AG04449 (cell line): ENCODE measurements around the gene PARD6G.
"Not testable (repeated sequence)": the region's sequence is repeated elsewhere in the genome, so short reads cannot be mapped to it uniquely, and the experiment has no call there.

Experiments used
- CTCF ChIA-PET: fragments of 350-600 bp; formaldehyde crosslinking; extraction: SDS; loops from one replicate; lab custom pipeline; 2021; ENCODE audit warnings: antibody characterized with exemption; lab: Yijun Ruan, JAX
- POLR2A ChIA-PET: fragments of 400-600, 350-600 bp; formaldehyde crosslinking; extraction: SDS; loops from one replicate; lab custom pipeline; 2020; ENCODE audit warnings: antibody characterized with exemption, inconsistent platforms; lab: Yijun Ruan, JAX
- DNase-seq: peaks from one replicate; pipeline ENCODE4 v3.0.0-alpha.2; 2010; ENCODE audit warnings: low read depth, low spot score
- H3K4me3 ChIP-seq: 2 replicates; pipeline ENCODE4 v1.5.1; 2011; ENCODE audit warnings: low read depth, mild to moderate bottlenecking, control low read depth, low read length
- CTCF ChIP-seq: IDR thresholded peaks from one replicate; pipeline ENCODE4 v1.5.1; 2011; ENCODE audit warnings: mild to moderate bottlenecking, moderate library complexity, low read length, control low read depth, inconsistent platforms; ENCODE audit not compliant: insufficient read depth; ENCODE audit errors: missing control alignments

The PARD6G gene

GRCh38 chr18:80168346-80168745 lies 79.0 kb downstream of the PARD6G start:
- no peak overlapping the region for H3K4me3 ChIP-seq
- CTCF ChIA-PET = interaction anchor here (1.7 to 11.5 kb wide), 2 partner anchors 11 to 88 kb away, joined by 3 to 133 read pairs; no protein-coding TSS in a partner anchor
- no peak for DNase-seq
- POLR2A ChIA-PET = no interaction called here
- no peak for TF ChIP-seq CTCF

- DNase-seq = no peak
- ChIA-PET POLR2A (interaction anchor here (0.9 kb wide), 1 partner anchor 8 kb away, joined by 3 read pairs; no protein-coding TSS in a partner anchor), CTCF (interaction anchor here (1.7 to 11.5 kb wide), 2 partner anchors 11 to 89 kb away, joined by 3 to 133 read pairs; no protein-coding TSS in a partner anchor)
- no peak overlapping the region for H3K4me3 ChIP-seq
- no peak for TF ChIP-seq CTCF
Observed at GRCh38 chr18:80167931-80168330, 79.4 kb downstream of the PARD6G start.

GRCh38 chr18:80167331-80167730 lies 80.0 kb downstream of the PARD6G start:
- CTCF ChIA-PET = interaction anchor here (1.7 to 11.5 kb wide), 2 partner anchors 10 to 89 kb away, joined by 3 to 133 read pairs; no protein-coding TSS in a partner anchor
- no peak for TF ChIP-seq CTCF
- POLR2A ChIA-PET = interaction anchor here (0.9 kb wide), 1 partner anchor 8 kb away, joined by 3 read pairs; no protein-coding TSS in a partner anchor
- no peak overlapping the region for H3K4me3 ChIP-seq
- DNase-seq = no peak

GRCh38 chr18:80166725-80167124 lies 80.6 kb downstream of the PARD6G start:
- ChIA-PET POLR2A (no interaction called here), CTCF (interaction anchor here (11.5 kb wide), 1 partner anchor 9 kb away, joined by 133 read pairs; no protein-coding TSS in a partner anchor)
- no peak for DNase-seq
- no peak for TF ChIP-seq CTCF
- H3K4me3 ChIP-seq = no peak overlapping the region

GRCh38 chr18:80166240-80166639 lies 81.1 kb downstream of the PARD6G start:
- CTCF ChIA-PET = interaction anchor here (1.1 to 11.5 kb wide), 2 partner anchors 9 to 89 kb away, joined by 3 to 133 read pairs; no protein-coding TSS in a partner anchor
- POLR2A ChIA-PET = no interaction called here
- TF ChIP-seq CTCF = no peak
- no peak overlapping the region for H3K4me3 ChIP-seq
- no peak for DNase-seq

GRCh38 chr18:80164727-80165355 lies 82.5 kb downstream of the PARD6G start:
- CTCF ChIA-PET, POLR2A ChIA-PET, H3K4me3 ChIP-seq, DNase-seq: not testable (repeated sequence)
